ENCODE data around the gene ALLC.

The ALLC gene

GRCh38 chr2:3725458-3726250, 67.7 kb downstream of the ALLC start:
- Histone ChIP-seq H3K4me3 (ENCODE audit: low read length) (no peak overlapping the region), H3K36me3 (ENCODE audit: insufficient read depth, low read depth, low read length) (no peaks in the 10 kb centered on the region), H3K27ac (ENCODE audit: low read length) (no peak overlapping the region), H3K9ac (ENCODE audit: low read depth, low read length) (no peak overlapping the region), H3K4me1 (ENCODE audit: insufficient read depth, low read length) (0 out of 2 replicates have a peak, but pooled peaks cover 5% of the 10 kb centered on the region), H3K27me3 (ENCODE audit: insufficient read depth, low read length) (peaks cover 13% of the 10 kb centered on the region), H3K9me3 (ENCODE audit: insufficient read depth, low read depth, low read length) (peaks cover under 1% of the 10 kb centered on the region; the same call in 1 of the 2 replicates)

- Histone ChIP-seq H3K4me3 (ENCODE audit: low read length) (no peak overlapping the region), H3K27ac (ENCODE audit: low read length) (no peak overlapping the region), H3K4me1 (ENCODE audit: insufficient read depth, low read length) (0 out of 2 replicates have a peak, but pooled peaks cover 5% of the 10 kb centered on the region), H3K9me3 (ENCODE audit: insufficient read depth, low read depth, low read length) (no peaks in the 10 kb centered on the region), H3K9ac (ENCODE audit: low read depth, low read length) (no peak overlapping the region), H3K27me3 (ENCODE audit: insufficient read depth, low read length) (peaks cover 13% of the 10 kb centered on the region), H3K36me3 (ENCODE audit: insufficient read depth, low read depth, low read length) (no peaks in the 10 kb centered on the region)
Observed at GRCh38 chr2:3726511-3726910, 68.5 kb downstream of the ALLC start.

GRCh38 chr2:3727397-3728045, 69.5 kb downstream of the ALLC start:
- Histone ChIP-seq H3K27ac (ENCODE audit: low read length) (no peak overlapping the region), H3K9ac (ENCODE audit: low read depth, low read length) (peak overlapping the region; percentile 62; the same call in 1 of the 2 replicates), H3K4me3 (ENCODE audit: low read length) (peak overlapping the region; percentile 73), H3K9me3 (ENCODE audit: insufficient read depth, low read depth, low read length) (no peaks in the 10 kb centered on the region), H3K4me1 (ENCODE audit: insufficient read depth, low read length) (0 out of 2 replicates have a peak, but pooled peaks cover 5% of the 10 kb centered on the region), H3K36me3 (ENCODE audit: insufficient read depth, low read depth, low read length) (no peaks in the 10 kb centered on the region), H3K27me3 (ENCODE audit: insufficient read depth, low read length) (peaks cover 13% of the 10 kb centered on the region)

GRCh38 chr2:3728104-3729054, 70.4 kb downstream of the ALLC start:
- Histone ChIP-seq H3K9ac (ENCODE audit: low read depth, low read length) (peak overlapping the region; percentile 62; the same call in 1 of the 2 replicates), H3K4me3 (ENCODE audit: low read length) (peak overlapping the region; percentile 73), H3K9me3 (ENCODE audit: insufficient read depth, low read depth, low read length) (no peaks in the 10 kb centered on the region), H3K27me3 (ENCODE audit: insufficient read depth, low read length) (peaks cover 13% of the 10 kb centered on the region), H3K27ac (ENCODE audit: low read length) (no peak overlapping the region), H3K4me1 (ENCODE audit: insufficient read depth, low read length) (0 out of 2 replicates have a peak, but pooled peaks cover 5% of the 10 kb centered on the region), H3K36me3 (ENCODE audit: insufficient read depth, low read depth, low read length) (no peaks in the 10 kb centered on the region)

GRCh38 chr2:3729055-3729448, 71.1 kb downstream of the ALLC start:
- H3K27me3 ChIP-seq (ENCODE audit: insufficient read depth, low read length): peaks cover 13% of the 10 kb centered on the region
- H3K27ac ChIP-seq (ENCODE audit: low read length): no peak overlapping the region
- no peak overlapping the region for H3K9ac ChIP-seq (ENCODE audit: low read depth, low read length)
- no peaks in the 10 kb centered on the region for H3K36me3 ChIP-seq (ENCODE audit: insufficient read depth, low read depth, low read length)
- no peaks in the 10 kb centered on the region for H3K9me3 ChIP-seq (ENCODE audit: insufficient read depth, low read depth, low read length)
- H3K4me3 ChIP-seq (ENCODE audit: low read length): no peak overlapping the region
- 0 out of 2 replicates have a peak, but pooled peaks cover 5% of the 10 kb centered on the region for H3K4me1 ChIP-seq (ENCODE audit: insufficient read depth, low read length)

- Histone ChIP-seq H3K4me3 (ENCODE audit: low read length) (no peak overlapping the region), H3K27ac (ENCODE audit: low read length) (no peak overlapping the region), H3K36me3 (ENCODE audit: insufficient read depth, low read depth, low read length) (no peaks in the 10 kb centered on the region), H3K9me3 (ENCODE audit: insufficient read depth, low read depth, low read length) (no peaks in the 10 kb centered on the region), H3K9ac (ENCODE audit: low read depth, low read length) (no peak overlapping the region), H3K4me1 (ENCODE audit: insufficient read depth, low read length) (0 out of 2 replicates have a peak, but pooled peaks cover 5% of the 10 kb centered on the region), H3K27me3 (ENCODE audit: insufficient read depth, low read length) (peaks cover 13% of the 10 kb centered on the region)
Observed at GRCh38 chr2:3729786-3730185, 71.8 kb downstream of the ALLC start.

- H3K4me3 ChIP-seq (ENCODE audit: low read length): no peak overlapping the region
- 0 out of 2 replicates have a peak, but pooled peaks cover 5% of the 10 kb centered on the region for H3K4me1 ChIP-seq (ENCODE audit: insufficient read depth, low read length)
- no peak overlapping the region for H3K9ac ChIP-seq (ENCODE audit: low read depth, low read length)
- no peaks in the 10 kb centered on the region for H3K36me3 ChIP-seq (ENCODE audit: insufficient read depth, low read depth, low read length)
- peaks cover 13% of the 10 kb centered on the region; the same call in 1 of the 2 replicates for H3K27me3 ChIP-seq (ENCODE audit: insufficient read depth, low read length)
- H3K9me3 ChIP-seq (ENCODE audit: insufficient read depth, low read depth, low read length): no peaks in the 10 kb centered on the region
- H3K27ac ChIP-seq (ENCODE audit: low read length): no peak overlapping the region
Observed at GRCh38 chr2:3730646-3731045, 72.6 kb downstream of the ALLC start.

GRCh38 chr2:3731829-3732228, 73.8 kb downstream of the ALLC start:
- Histone ChIP-seq H3K4me1 (ENCODE audit: insufficient read depth, low read length) (0 out of 2 replicates have a peak, but pooled peaks cover 5% of the 10 kb centered on the region), H3K4me3 (ENCODE audit: low read length) (no peak overlapping the region), H3K9ac (ENCODE audit: low read depth, low read length) (no peak overlapping the region), H3K27me3 (ENCODE audit: insufficient read depth, low read length) (peaks cover 12% of the 10 kb centered on the region; the same call in 1 of the 2 replicates), H3K9me3 (ENCODE audit: insufficient read depth, low read depth, low read length) (no peaks in the 10 kb centered on the region), H3K27ac (ENCODE audit: low read length) (no peak overlapping the region), H3K36me3 (ENCODE audit: insufficient read depth, low read depth, low read length) (no peaks in the 10 kb centered on the region)

- Histone ChIP-seq H3K27ac (ENCODE audit: low read length) (no peak overlapping the region), H3K27me3 (ENCODE audit: insufficient read depth, low read length) (no peaks in the 10 kb centered on the region), H3K9ac (ENCODE audit: low read depth, low read length) (no peak overlapping the region)
Observed at GRCh38 chr2:3736112-3736511, 78.1 kb downstream of the ALLC start.

GRCh38 chr2:3737128-3737527, 79.1 kb downstream of the ALLC start:
- Histone ChIP-seq H3K4me3 (ENCODE audit: low read length) (no peak overlapping the region), H3K9me3 (ENCODE audit: insufficient read depth, low read depth, low read length) (no peaks in the 10 kb centered on the region), H3K27ac (ENCODE audit: low read length) (no peak overlapping the region), H3K36me3 (ENCODE audit: insufficient read depth, low read depth, low read length) (no peaks in the 10 kb centered on the region), H3K9ac (ENCODE audit: low read depth, low read length) (no peak overlapping the region), H3K4me1 (ENCODE audit: insufficient read depth, low read length) (no peaks in the 10 kb centered on the region), H3K27me3 (ENCODE audit: insufficient read depth, low read length) (no peaks in the 10 kb centered on the region)

More at GRCh38 chr2:3736112-3736511, 78.1 kb downstream of the ALLC start:
- Histone ChIP-seq H3K4me3 (ENCODE audit: low read length) (no peak overlapping the region), H3K36me3 (ENCODE audit: insufficient read depth, low read depth, low read length) (no peaks in the 10 kb centered on the region), H3K4me1 (ENCODE audit: insufficient read depth, low read length) (no peaks in the 10 kb centered on the region), H3K9me3 (ENCODE audit: insufficient read depth, low read depth, low read length) (no peaks in the 10 kb centered on the region)

GRCh38 chr2:3738454-3738853, 80.5 kb downstream of the ALLC start:
- Histone ChIP-seq H3K27ac (ENCODE audit: low read length) (no peak overlapping the region), H3K9me3 (ENCODE audit: insufficient read depth, low read depth, low read length) (no peaks in the 10 kb centered on the region), H3K36me3 (ENCODE audit: insufficient read depth, low read depth, low read length) (no peaks in the 10 kb centered on the region), H3K4me3 (ENCODE audit: low read length) (no peak overlapping the region), H3K27me3 (ENCODE audit: insufficient read depth, low read length) (no peaks in the 10 kb centered on the region), H3K9ac (ENCODE audit: low read depth, low read length) (no peak overlapping the region), H3K4me1 (ENCODE audit: insufficient read depth, low read length) (no peaks in the 10 kb centered on the region)

All from iPS-20b (cell line).